GM21447 (cell line): ENCODE results near the gene SCARB2.
A peak's percentile ranks its signal among the peaks of the same experiment; 100 is the strongest.
"Not testable (repeated sequence)": the region's sequence is repeated elsewhere in the genome, so short reads cannot be mapped to it uniquely, and the experiment has no call there.

Experiments
- ATAC-seq: cut with Tn5 transposase; IDR thresholded peaks from one replicate; pipeline ENCODE4 v1.9.1; 2021; ENCODE audit not compliant: unreplicated experiment

The SCARB2 gene

GRCh38 chr4:76213415-76214176 is at the start of gene SCARB2:
Gene SCARB2, minus strand, starts transcription at chr4:76213824. Its CDS starts 281 bp downstream, at chr4:76213543.
- ATAC-seq = peak; percentile 64

GRCh38 chr4:76260571-76260970 is 46.9 kb upstream of the SCARB2 start:
- no peak for ATAC-seq

GRCh38 chr4:76257824-76258223 is 44.2 kb upstream of the SCARB2 start:
- no peak for ATAC-seq

- ATAC-seq = no peak
Measured at GRCh38 chr4:76256968-76257367, 43.3 kb upstream of the SCARB2 start.

- ATAC-seq = no peak
Measured at GRCh38 chr4:76256032-76256431, 42.4 kb upstream of the SCARB2 start.

GRCh38 chr4:76253511-76253910 is 39.9 kb upstream of the SCARB2 start:
- no peak for ATAC-seq

- ATAC-seq = no peak
Measured at GRCh38 chr4:76252271-76252653, 38.6 kb upstream of the SCARB2 start.

- ATAC-seq = no peak
Measured at GRCh38 chr4:76251441-76252270, 38.0 kb upstream of the SCARB2 start, which contains the start of gene FAM47E. Gene FAM47E, plus strand, starts transcription at chr4:76251721. Its CDS starts 26 bp downstream, at chr4:76251747.

- ATAC-seq = no peak
Measured at GRCh38 chr4:76250962-76251361, 37.3 kb upstream of the SCARB2 start.

GRCh38 chr4:76246852-76247251 is 33.2 kb upstream of the SCARB2 start:
- ATAC-seq = no peak

- no peak for ATAC-seq
Measured at GRCh38 chr4:76246025-76246424, 32.4 kb upstream of the SCARB2 start.

- ATAC-seq = not testable (repeated sequence)
Measured at GRCh38 chr4:76243877-76244276, 30.3 kb upstream of the SCARB2 start.

- no peak for ATAC-seq
Measured at GRCh38 chr4:76240236-76240635, 26.6 kb upstream of the SCARB2 start.

GRCh38 chr4:76238701-76239100 is 25.1 kb upstream of the SCARB2 start:
- no peak for ATAC-seq

- ATAC-seq = no peak
Measured at GRCh38 chr4:76238236-76238635, 24.6 kb upstream of the SCARB2 start.

GRCh38 chr4:76235915-76236314 is 22.3 kb upstream of the SCARB2 start:
- ATAC-seq = no peak

- ATAC-seq = no peak
Measured at GRCh38 chr4:76235407-76235806, 21.8 kb upstream of the SCARB2 start.

- ATAC-seq = no peak
Measured at GRCh38 chr4:76234679-76235044, 21.0 kb upstream of the SCARB2 start.

GRCh38 chr4:76233967-76234678 is 20.5 kb upstream of the SCARB2 start:
- ATAC-seq = no peak

- no peak for ATAC-seq
Measured at GRCh38 chr4:76233529-76233928, 19.9 kb upstream of the SCARB2 start.

GRCh38 chr4:76233083-76233482 is 19.5 kb upstream of the SCARB2 start:
- ATAC-seq = no peak

- no peak for ATAC-seq
Measured at GRCh38 chr4:76232681-76233080, 19.1 kb upstream of the SCARB2 start.
